Measurements from ENCODE around the gene PPBP.

GRCh38 chr4:73962724-73963123, 25.3 kb downstream of the PPBP start:
- TF ChIP-seq CTCF (IDR thresholded peaks at IDR 0.05) (no peak), POLR2A (IDR thresholded peaks at IDR 0.05) (no peak)

Data from body of pancreas (tissue), 4 donors.